GM06990 (cell line): ENCODE data around the gene IP6K1.
"Not testable (repeated sequence)": the region's sequence is repeated elsewhere in the genome, so short reads cannot be mapped to it uniquely, and the experiment has no call there.

ENCODE experiments used
- DNase-seq: peaks from one replicate; pipeline ENCODE4 v3.0.0-alpha.2; 2011; ENCODE audit not compliant: insufficient read length; ENCODE audit errors: extremely low read depth
- H3K27me3 ChIP-seq: replicated peaks from 2 replicates; pipeline ENCODE4 v1.6.0; 2011; ENCODE audit warnings: low read length; ENCODE audit not compliant: control insufficient read depth, insufficient read depth
- H3K36me3 ChIP-seq: 2 replicates; pipeline ENCODE4 v1.5.1; 2011; ENCODE audit warnings: low read length; ENCODE audit not compliant: control insufficient read depth, insufficient read depth
- H3K4me3 ChIP-seq: replicated peaks from 2 replicates; pipeline ENCODE4 v1.5.1; 2011; ENCODE audit warnings: low read depth, mild to moderate bottlenecking, control low read depth, low read length
- TF ChIP-seq, protein P1 (sequence below): IDR thresholded peaks from 2 replicates; pipeline ENCODE4 v1.5.1; 2011; ENCODE audit warnings: low read length, control low read depth, mild to moderate bottlenecking, inconsistent platforms; ENCODE audit not compliant: insufficient read depth, poor library complexity, severe bottlenecking

The IP6K1 gene

DNA sequence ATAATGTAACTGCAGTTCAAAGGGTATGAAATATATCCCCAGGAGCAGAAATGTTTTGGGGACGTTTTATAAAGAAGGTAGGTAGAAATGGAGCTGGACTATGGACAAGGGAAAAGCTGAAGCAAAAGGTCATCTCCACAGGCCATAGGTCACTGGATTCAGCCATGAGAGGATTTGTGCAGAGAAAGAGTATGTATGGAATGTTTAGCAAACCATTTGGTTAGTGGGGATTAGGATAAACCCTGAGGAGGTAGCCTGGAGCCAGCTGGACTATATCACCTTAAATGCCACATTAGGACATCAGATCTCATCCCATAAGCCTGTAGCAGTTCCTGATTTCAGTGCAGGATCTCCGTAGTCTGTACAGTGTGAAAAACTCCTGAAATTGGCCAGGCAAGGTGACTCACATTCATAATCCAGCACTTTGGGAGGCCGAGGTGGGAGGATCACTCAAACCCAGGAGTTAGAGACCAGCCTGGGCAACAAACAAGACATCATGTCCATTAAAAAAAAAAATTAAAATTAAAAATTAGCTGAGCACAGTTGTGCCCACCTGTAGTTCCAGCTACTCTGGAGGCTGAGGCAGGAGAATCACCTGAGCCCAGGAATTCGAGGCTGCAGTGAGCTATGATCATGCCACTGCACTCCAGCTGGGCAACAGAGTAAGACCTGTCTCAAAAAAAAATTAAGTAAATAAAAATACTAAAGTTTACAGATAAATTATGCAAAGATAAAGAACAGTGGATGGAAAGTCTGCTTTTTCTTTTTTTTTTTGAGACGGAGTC lies 4.7 kb downstream of the IP6K1 start:
- Histone ChIP-seq H3K27me3 (no peaks in the 10 kb centered on the region), H3K36me3 (peaks cover 4% of the 10 kb centered on the region), H3K4me3 (no peak overlapping the region)
- TF ChIP-seq, protein P1, sequence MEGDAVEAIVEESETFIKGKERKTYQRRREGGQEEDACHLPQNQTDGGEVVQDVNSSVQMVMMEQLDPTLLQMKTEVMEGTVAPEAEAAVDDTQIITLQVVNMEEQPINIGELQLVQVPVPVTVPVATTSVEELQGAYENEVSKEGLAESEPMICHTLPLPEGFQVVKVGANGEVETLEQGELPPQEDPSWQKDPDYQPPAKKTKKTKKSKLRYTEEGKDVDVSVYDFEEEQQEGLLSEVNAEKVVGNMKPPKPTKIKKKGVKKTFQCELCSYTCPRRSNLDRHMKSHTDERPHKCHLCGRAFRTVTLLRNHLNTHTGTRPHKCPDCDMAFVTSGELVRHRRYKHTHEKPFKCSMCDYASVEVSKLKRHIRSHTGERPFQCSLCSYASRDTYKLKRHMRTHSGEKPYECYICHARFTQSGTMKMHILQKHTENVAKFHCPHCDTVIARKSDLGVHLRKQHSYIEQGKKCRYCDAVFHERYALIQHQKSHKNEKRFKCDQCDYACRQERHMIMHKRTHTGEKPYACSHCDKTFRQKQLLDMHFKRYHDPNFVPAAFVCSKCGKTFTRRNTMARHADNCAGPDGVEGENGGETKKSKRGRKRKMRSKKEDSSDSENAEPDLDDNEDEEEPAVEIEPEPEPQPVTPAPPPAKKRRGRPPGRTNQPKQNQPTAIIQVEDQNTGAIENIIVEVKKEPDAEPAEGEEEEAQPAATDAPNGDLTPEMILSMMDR, result no peak
- DNase-seq, result no peak

GRCh38 chr3:49780975-49781365 lies 5.4 kb downstream of the IP6K1 start:
- not testable (repeated sequence) for H3K4me3 ChIP-seq, H3K27me3 ChIP-seq, H3K36me3 ChIP-seq, DNase-seq

GRCh38 chr3:49780080-49780974 lies 6.0 kb downstream of the IP6K1 start:
- Histone ChIP-seq H3K4me3 (no peak overlapping the region), H3K27me3 (no peaks in the 10 kb centered on the region), H3K36me3 (peaks cover 6% of the 10 kb centered on the region)
- DNase-seq, result no peak
- TF ChIP-seq, protein P1, result no peak

- H3K4me3 ChIP-seq, result no peak overlapping the region
- no peak for DNase-seq
- no peaks in the 10 kb centered on the region for H3K27me3 ChIP-seq
- peaks cover 6% of the 10 kb centered on the region for H3K36me3 ChIP-seq
- TF ChIP-seq, protein P1, result no peak
These were observed 6.8 kb downstream of the IP6K1 start for GRCh38 chr3:49779358-49780079.

DNA sequence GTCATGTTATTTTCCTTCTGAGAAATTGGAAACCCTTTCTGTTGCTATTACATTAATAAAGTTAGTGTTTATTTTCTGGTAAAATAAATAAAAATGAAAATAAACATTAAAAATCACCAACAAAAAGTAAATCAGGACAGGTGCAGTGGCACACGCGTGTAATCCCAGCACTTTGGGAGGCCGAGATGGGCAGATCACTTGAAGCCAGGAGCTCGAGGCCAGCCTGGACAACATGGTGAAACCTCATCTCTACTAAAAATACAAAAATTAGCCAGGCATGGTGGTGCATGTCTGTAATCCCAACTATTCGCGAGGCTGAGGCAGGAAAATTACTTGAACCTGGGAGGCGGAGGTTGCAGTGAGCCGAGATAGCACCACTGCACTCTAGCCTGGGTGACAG lies 10.2 kb downstream of the IP6K1 start:
- DNase-seq, H3K36me3 ChIP-seq: not testable (repeated sequence)

GRCh38 chr3:49775538-49775937 lies 10.8 kb downstream of the IP6K1 start:
- Histone ChIP-seq H3K36me3 (peaks cover 4% of the 10 kb centered on the region), H3K4me3 (no peak overlapping the region), H3K27me3 (no peaks in the 10 kb centered on the region)
- TF ChIP-seq, protein P1, result no peak
- no peak for DNase-seq

More for the DNA sequence above, 10.2 kb downstream of the IP6K1 start:
- not testable (repeated sequence) for H3K27me3 ChIP-seq, H3K4me3 ChIP-seq
